Astrocyte of the hippocampus (primary cell): ENCODE results near the gene TCF23.
"Not testable (repeated sequence)": the region's sequence is repeated elsewhere in the genome, so short reads cannot be mapped to it uniquely, and the experiment has no call there.

Experiments used
- DNase-seq: peaks from one replicate; pipeline ENCODE4 v3.0.0; 2011; ENCODE audit warnings: low read depth, low spot score

The TCF23 gene

GRCh38 chr2:27148801-27149439 lies at the start of gene TCF23:
TSS of gene TCF23 (plus strand) at chr2:27149004. CDS start at chr2:27149134, 130 bp downstream.
- no peak for DNase-seq

GRCh38 chr2:27099334-27099955 lies 49.4 kb upstream of the TCF23 start:
- DNase-seq = no peak

- DNase-seq = no peak
These were observed 48.8 kb upstream of the TCF23 start for GRCh38 chr2:27100036-27100435.

- DNase-seq = no peak
These were observed 46.5 kb upstream of the TCF23 start for GRCh38 chr2:27102329-27102728.

- DNase-seq = peak; percentile 10
These were observed 42.8 kb upstream of the TCF23 start for GRCh38 chr2:27105981-27106380.

GRCh38 chr2:27108221-27108620 lies 40.6 kb upstream of the TCF23 start:
- DNase-seq = no peak

- no peak for DNase-seq
These were observed 39.7 kb upstream of the TCF23 start for GRCh38 chr2:27109083-27109482.

GRCh38 chr2:27110603-27111352 lies 38.0 kb upstream of the TCF23 start:
- not testable (repeated sequence) for DNase-seq

GRCh38 chr2:27111392-27112078 lies 37.3 kb upstream of the TCF23 start:
- not testable (repeated sequence) for DNase-seq

- no peak for DNase-seq
These were observed 33.3 kb upstream of the TCF23 start for GRCh38 chr2:27115519-27115918.

- peak; percentile 8 for DNase-seq
These were observed 30.7 kb upstream of the TCF23 start for GRCh38 chr2:27117995-27118524.

- peak; percentile 38 for DNase-seq
These were observed 30.1 kb upstream of the TCF23 start, which contains the start of gene CGREF1 for GRCh38 chr2:27118525-27119329. TSS of gene CGREF1 (minus strand) at chr2:27119128. CDS start at chr2:27104366, 14,762 bp downstream.

- not testable (repeated sequence) for DNase-seq
These were observed 29.5 kb upstream of the TCF23 start for GRCh38 chr2:27119330-27119670.

GRCh38 chr2:27121906-27122305 lies 26.9 kb upstream of the TCF23 start:
- DNase-seq = no peak

- DNase-seq = no peak
These were observed 26.0 kb upstream of the TCF23 start for GRCh38 chr2:27122791-27123190.

- peak; percentile 53 for DNase-seq
These were observed 25.3 kb upstream of the TCF23 start, which contains the start of gene ABHD1 for GRCh38 chr2:27123302-27124150. TSS of gene ABHD1 (plus strand) at chr2:27123815. CDS start at chr2:27123949, 134 bp downstream.

- no peak for DNase-seq
These were observed 23.7 kb upstream of the TCF23 start for GRCh38 chr2:27125104-27125503.

GRCh38 chr2:27126252-27126710 lies 22.5 kb upstream of the TCF23 start:
- no peak for DNase-seq

GRCh38 chr2:27127883-27128667 lies 20.7 kb upstream of the TCF23 start:
- DNase-seq = no peak
